ENCODE data around the gene ALDH3B1.
A peak's percentile ranks its signal among the peaks of the same experiment; 100 is the strongest.
"Not testable (repeated sequence)": the region's sequence is repeated elsewhere in the genome, so short reads cannot be mapped to it uniquely, and the experiment has no call there.

ALDH3B1 gene, protein sequence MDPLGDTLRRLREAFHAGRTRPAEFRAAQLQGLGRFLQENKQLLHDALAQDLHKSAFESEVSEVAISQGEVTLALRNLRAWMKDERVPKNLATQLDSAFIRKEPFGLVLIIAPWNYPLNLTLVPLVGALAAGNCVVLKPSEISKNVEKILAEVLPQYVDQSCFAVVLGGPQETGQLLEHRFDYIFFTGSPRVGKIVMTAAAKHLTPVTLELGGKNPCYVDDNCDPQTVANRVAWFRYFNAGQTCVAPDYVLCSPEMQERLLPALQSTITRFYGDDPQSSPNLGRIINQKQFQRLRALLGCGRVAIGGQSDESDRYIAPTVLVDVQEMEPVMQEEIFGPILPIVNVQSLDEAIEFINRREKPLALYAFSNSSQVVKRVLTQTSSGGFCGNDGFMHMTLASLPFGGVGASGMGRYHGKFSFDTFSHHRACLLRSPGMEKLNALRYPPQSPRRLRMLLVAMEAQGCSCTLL

DNA sequence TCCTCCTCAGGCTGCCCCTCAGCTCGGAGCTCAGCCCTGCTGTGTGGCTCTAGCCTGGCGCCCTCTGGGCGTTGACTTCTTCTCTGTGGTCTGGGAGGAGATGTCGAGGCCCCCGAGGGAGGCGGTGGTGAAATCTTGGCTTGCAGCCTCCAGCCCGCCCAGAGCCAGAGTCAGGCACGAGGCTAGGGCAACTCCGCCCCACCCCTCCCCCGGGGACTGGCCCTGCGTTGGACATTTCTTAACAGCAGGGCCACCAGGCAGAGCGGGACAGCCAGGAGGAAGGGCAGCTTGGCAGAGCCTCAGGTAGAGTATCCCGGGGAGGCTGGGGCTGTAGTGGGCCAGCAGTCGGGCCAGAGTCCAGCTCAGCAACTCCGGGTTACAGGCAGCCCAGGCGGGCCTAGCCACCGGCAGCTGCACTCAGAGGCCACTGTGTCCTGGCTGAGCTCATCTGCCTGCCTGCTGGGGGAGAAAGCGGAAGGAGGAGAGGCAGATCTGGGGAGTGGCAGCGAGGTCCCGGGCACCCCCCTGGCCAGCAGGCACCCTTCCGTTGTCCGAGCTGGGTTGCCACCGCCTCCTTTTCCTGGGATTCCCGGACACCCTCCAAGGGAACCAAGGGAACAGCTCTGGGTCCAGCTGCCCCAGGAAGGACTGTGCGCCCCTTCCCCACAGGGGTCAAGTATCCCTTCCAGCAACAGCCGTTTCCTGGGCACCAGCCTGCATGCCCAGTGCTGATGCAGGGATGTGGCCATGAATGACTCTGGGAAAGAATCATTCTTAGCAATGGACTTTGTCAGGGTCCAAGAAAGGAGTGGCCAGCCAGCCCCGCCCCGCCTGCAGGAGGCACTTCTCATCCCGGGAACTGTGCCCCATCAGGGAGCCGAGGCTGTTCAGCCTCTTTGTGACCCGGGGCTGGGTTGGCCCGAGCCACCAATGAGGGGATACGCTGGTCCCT, at the start of gene ALDH3B1:
Gene ALDH3B1, plus strand, starts transcription at position 238 of the 952 bp plus-strand sequence. CDS start 4,971 bp downstream, outside the sequence.
- Histone ChIP-seq H3K4me1 (peaks cover 31% of the 10 kb centered on the region), H3K36me3 (replicated peaks) (no peaks in the 10 kb centered on the region), H3K4me3 (no peak within 1 kb of the TSS), H3K9me3 (no peaks in the 10 kb centered on the region), H3K27me3 (ENCODE audit: low read depth) (no peaks in the 10 kb centered on the region)
- peak; percentile 56 to 82 for DNase-seq (ENCODE audit: low spot score in 2 of 2)
- in situ Hi-C loops (cut with MboI; ENCODE audit: low sequenced_read_pairs): no loop called here

DNA sequence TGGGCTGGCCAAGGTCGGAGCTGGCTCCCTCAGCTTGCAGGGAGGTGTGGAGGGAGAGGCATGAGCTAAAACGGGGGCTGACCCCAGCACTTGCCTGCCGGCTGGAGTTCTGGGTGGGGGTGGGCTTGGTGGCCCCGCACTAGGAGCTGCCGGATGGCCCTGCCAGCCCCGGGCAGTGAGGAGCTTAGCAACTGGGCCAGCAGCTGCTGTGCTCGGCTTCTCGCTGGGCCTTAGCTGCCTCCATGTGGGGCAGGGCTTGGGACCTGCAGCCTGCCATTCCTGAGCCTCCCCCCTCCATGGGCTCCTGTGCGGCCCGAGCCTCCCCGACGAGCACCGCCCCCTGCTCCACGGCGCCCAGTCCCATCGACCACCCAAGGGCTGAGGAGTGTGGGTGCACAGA, 46.9 kb upstream of the ALDH3B1 start:
- not testable (repeated sequence) for H3K36me3 ChIP-seq (replicated peaks); DNase-seq (ENCODE audit: low spot score in 2 of 2); H3K4me3 ChIP-seq; H3K9me3 ChIP-seq; H3K4me1 ChIP-seq; H3K27me3 ChIP-seq (ENCODE audit: low read depth)
- in situ Hi-C loops (cut with MboI; ENCODE audit: low sequenced_read_pairs): loop anchor here (25.0 kb wide), 1 partner anchor 101 kb away; no protein-coding TSS in a partner anchor

DNA sequence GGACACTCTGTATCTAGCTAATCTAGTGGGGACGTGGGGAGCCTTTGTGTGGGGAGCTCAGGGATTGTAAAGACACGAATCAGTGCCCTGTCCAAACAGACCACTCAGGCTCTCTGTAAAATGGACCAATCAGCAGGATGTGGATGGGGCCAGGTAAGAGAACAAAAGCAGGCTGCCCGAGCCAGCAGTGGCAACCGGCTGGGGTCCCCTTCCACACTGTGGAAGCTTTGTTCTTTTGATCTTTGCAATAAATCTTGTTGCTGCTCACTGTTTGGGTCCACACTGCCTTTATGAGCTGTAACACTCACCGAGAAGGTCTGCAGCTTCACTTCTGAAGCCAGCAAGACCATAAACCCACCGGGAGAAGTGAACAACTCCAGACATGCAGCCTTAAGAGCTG, 46.2 kb upstream of the ALDH3B1 start:
- H3K27me3 ChIP-seq (ENCODE audit: low read depth); H3K9me3 ChIP-seq; H3K36me3 ChIP-seq (replicated peaks); H3K4me3 ChIP-seq; DNase-seq (ENCODE audit: low spot score in 2 of 2); H3K4me1 ChIP-seq: not testable (repeated sequence)
- in situ Hi-C loops (cut with MboI; ENCODE audit: low sequenced_read_pairs): loop anchor here (25.0 kb wide), 1 partner anchor 102 kb away; no protein-coding TSS in a partner anchor

DNA sequence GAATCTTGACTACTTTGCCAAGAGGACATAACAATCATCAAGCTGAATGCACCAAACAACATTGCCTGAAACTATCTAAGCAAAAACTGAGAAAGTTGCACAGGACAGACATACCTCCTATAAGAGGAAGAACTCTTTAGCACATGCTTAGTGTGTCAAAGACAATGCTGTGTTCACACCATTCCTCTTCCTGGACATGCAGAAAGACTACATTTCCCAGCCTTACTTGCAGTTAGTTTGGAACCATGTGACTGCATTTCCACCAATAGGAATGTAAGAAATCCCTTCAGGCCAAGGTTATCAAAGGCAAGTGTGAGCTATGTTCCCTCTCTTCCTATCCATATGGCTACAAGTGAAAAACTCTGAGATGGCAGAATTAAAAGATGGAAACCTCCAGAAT, 45.4 kb upstream of the ALDH3B1 start:
- H3K4me3 ChIP-seq; H3K4me1 ChIP-seq; H3K36me3 ChIP-seq (replicated peaks); H3K27me3 ChIP-seq (ENCODE audit: low read depth); H3K9me3 ChIP-seq; DNase-seq (ENCODE audit: low spot score in 2 of 2): not testable (repeated sequence)
- in situ Hi-C loops (cut with MboI; ENCODE audit: low sequenced_read_pairs): loop anchor here (25.0 kb wide), 1 partner anchor 102 kb away; no protein-coding TSS in a partner anchor

DNA sequence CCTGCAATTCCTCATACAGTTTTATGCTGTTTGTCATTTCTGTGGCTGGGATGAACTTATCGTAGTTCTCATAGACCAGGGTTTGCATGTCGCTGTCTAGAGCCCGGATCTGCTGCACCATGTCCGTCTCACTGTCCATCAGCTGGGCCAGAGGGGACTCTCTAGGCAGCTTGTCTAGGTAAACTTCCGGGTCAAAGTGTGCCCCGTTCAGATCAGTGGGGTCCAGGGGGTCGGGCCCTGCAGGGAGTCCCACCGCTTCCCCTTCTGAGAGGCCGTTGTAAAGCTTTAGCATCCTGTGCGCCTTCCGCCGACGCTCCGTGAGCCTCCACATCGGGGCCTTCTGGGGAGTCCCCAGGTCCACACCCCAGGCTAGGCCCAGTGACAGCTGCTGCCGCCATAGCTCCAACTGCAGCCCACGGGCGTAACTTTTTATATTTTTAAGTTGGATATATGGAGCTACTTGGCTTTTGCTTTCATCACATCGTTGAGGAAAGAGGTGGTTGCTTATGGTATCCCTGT, 44.2 kb upstream of the ALDH3B1 start:
- not testable (repeated sequence) for H3K36me3 ChIP-seq (replicated peaks); H3K9me3 ChIP-seq; H3K27me3 ChIP-seq (ENCODE audit: low read depth); DNase-seq (ENCODE audit: low spot score in 2 of 2); H3K4me3 ChIP-seq; H3K4me1 ChIP-seq
- in situ Hi-C loops (cut with MboI; ENCODE audit: low sequenced_read_pairs): loop anchor here (25.0 kb wide), 1 partner anchor 104 kb away; no protein-coding TSS in a partner anchor

DNA sequence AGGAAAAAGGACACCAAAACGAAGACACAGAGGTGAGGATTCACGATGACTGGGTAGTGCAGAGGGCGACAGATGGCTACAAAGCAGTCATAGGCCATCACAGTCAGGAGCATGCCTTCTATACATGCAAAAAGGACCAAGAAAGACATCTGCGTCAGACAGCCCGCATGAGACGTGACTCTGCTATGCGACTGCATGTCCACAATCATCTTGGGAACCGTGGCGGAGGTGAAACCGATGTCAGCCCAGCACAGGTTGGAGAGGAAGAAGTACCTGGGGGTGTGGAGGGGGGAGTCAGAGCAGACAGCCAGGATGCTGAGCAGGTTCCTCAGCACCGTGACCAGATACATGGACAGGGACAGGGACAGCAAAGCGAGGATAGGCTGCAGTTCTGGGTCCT, 35.4 kb upstream of the ALDH3B1 start:
- H3K4me1 ChIP-seq; H3K27me3 ChIP-seq (ENCODE audit: low read depth); H3K4me3 ChIP-seq; H3K36me3 ChIP-seq (replicated peaks); H3K9me3 ChIP-seq; DNase-seq (ENCODE audit: low spot score in 2 of 2): not testable (repeated sequence)
- in situ Hi-C loops (cut with MboI; ENCODE audit: low sequenced_read_pairs): loop anchor here (25.0 kb wide), 1 partner anchor 112 kb away; no protein-coding TSS in a partner anchor

DNA sequence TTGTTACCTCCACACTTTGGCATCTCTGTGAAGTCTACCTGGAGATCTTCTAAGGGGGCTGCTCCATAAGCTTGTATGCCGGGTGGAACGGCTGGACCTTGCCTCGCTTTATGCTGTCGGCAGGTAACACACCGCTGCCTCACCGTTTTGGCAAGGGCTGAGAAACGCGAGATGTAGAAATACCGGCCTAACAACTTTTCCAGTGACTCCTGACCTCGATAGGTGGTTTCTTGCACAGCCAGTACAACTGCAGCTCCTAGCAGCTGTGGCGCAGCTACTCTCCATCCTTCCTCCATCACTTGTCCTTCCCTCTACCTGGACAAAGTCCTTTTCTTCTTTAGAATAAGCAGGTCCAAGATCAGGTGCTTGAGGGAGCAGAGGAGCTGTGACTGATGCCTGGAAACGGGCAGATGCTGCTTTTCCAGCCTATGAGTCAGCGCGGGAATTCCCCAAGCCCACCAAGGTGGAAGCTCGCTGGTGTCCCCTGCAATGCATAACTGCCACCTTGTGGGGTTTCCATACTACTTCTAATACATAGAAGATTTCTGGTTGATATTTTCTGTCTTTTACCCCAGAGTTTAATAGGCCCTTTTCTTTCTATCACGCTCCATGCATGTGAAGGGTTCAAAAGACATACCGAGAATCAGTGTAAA, 31.2 kb upstream of the ALDH3B1 start:
- H3K9me3 ChIP-seq; H3K36me3 ChIP-seq (replicated peaks); in situ Hi-C loops (cut with MboI; ENCODE audit: low sequenced_read_pairs); H3K4me3 ChIP-seq; H3K27me3 ChIP-seq (ENCODE audit: low read depth); H3K4me1 ChIP-seq; DNase-seq (ENCODE audit: low spot score in 2 of 2): not testable (repeated sequence)

DNA sequence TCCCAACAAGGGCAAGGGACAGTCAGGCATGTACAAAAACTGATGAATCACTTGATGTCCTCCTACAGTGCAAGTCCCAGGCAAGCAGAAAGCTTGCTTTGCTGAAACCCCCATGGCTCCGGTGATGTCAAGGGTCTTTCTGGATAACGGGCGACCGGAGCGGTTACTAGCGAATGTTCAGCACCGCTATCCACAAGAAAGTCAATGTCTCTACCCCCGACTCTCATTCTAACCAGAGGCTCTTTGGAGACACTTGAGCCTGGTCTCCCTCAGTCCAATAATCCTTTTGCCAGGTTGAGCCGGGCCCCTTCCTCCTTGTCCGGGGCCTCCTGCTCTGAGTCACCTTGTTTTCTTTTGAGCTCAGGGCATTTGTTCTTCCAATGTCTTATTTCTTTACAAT, 28.9 kb upstream of the ALDH3B1 start:
- in situ Hi-C loops (cut with MboI; ENCODE audit: low sequenced_read_pairs); H3K4me1 ChIP-seq: not testable (repeated sequence)

DNA sequence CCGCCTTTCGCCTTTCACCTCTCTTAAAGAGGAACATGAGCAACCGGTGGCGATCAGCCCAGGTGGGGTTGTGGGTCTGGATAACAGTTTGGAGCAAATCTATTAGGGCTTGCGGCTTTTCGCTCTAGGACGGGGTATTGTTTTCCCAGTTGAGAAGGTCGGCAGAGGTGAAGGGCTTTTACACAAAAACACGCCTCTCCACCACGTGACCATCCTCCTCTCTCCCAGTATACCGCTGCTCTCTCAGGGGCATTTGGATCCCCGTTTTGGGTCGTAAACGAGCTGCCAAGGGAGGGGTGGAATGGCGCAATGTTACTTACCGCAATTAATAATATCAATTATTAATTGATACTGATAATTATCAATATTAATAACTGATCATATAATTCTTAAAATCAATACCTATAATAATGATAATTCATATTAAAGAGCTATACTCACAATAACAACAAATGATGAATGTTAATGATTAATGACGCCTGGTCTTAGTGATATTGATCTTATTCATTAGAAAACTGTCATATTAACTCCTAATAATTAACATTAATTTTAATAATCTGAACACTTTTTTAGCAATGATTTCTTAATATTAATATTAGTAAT, 27.8 kb upstream of the ALDH3B1 start:
- H3K27me3 ChIP-seq (ENCODE audit: low read depth): not testable (repeated sequence)

More for the DNA sequence above, 28.9 kb upstream of the ALDH3B1 start:
- not testable (repeated sequence) for H3K4me3 ChIP-seq; DNase-seq (ENCODE audit: low spot score in 2 of 2); H3K27me3 ChIP-seq (ENCODE audit: low read depth); H3K36me3 ChIP-seq (replicated peaks); H3K9me3 ChIP-seq

DNA sequence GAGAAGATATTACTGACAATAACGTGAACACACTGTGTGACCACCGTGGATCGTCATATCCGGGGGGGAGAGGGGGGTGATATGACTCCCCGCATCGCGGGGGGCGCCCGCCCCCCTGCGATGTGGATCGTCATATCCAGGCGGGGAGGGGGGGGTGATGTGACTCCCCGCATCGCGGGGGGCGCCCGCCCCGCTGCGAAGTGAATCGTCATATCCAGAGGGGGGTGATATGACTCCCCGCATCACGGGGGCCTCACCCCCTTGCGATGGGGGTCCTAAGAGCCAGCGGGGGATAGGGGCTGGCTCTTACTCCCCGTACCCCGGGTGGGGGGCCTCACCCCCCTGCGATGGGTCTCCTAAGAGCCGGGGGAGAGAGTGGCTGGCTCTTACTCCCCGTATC, 26.2 kb upstream of the ALDH3B1 start:
- no peak overlapping the region for H3K4me3 ChIP-seq
- H3K9me3 ChIP-seq: no peaks in the 10 kb centered on the region
- H3K4me1 ChIP-seq: no peaks in the 10 kb centered on the region
- H3K36me3 ChIP-seq (replicated peaks): no peaks in the 10 kb centered on the region
- H3K27me3 ChIP-seq (ENCODE audit: low read depth): no peaks in the 10 kb centered on the region
- no peak for DNase-seq (ENCODE audit: low spot score in 2 of 2)
- in situ Hi-C loops (cut with MboI; ENCODE audit: low sequenced_read_pairs): no loop called here

More for the DNA sequence above, 27.8 kb upstream of the ALDH3B1 start:
- DNase-seq (ENCODE audit: low spot score in 2 of 2); H3K9me3 ChIP-seq; H3K36me3 ChIP-seq (replicated peaks); in situ Hi-C loops (cut with MboI; ENCODE audit: low sequenced_read_pairs); H3K4me1 ChIP-seq; H3K4me3 ChIP-seq: not testable (repeated sequence)

DNA sequence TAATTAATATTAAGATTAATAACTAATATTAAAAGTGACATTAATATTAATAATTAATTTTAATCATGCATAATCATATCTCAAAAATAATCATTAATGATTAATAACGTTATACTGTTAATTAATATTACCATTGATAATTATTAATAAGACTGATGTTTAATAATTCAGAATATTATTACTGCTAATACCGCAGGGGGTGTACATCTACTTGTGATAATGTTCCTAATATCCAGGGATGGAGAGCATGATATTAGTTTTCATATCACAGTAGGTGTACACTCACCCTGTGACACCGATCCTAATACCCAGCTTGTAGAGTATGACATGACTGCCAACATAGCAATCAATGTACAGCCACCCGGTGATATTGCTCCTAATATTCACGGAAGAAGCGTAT, 24.8 kb upstream of the ALDH3B1 start:
- in situ Hi-C loops (cut with MboI; ENCODE audit: low sequenced_read_pairs); DNase-seq (ENCODE audit: low spot score in 2 of 2); H3K4me1 ChIP-seq; H3K36me3 ChIP-seq (replicated peaks); H3K4me3 ChIP-seq; H3K27me3 ChIP-seq (ENCODE audit: low read depth); H3K9me3 ChIP-seq: not testable (repeated sequence)

DNA sequence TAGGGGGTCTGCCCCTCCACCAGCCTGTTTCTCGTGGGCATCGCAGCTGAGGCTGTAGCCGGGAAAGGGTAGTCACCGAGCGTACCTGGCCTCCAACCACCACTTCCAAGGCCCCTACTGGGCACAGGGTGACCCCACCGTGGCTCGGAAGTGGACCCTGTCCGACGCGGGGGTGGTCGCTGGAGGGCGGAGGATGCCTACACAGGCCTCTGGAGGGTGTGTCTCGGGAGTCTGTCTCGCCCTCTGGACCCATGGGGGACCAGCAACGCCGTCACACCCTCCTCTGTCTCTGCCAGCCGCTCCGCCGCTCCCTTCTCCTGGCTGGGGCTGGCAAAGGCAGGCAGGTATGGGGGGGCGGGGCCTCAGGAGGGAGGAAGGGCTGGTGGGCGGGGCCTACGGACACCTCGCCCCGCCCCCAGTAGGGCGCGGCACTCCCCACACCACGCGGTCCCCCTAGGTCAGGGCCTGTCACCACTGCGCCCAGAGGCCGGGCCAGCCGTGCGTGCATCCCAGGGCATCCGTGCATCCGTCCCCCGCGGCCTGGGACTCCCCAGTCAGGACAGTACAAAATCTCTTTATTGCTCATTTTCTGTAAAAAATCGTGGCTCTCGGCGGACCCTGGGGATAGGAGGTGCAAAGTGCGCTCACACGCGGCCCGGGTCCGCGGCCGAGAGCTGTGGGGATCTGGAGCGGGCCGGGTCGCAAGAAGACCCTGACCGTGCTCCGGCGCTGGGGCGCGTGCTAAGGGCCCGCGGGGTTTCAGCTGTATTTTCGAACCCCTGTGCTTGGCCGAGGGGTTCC, 19.4 kb upstream of the ALDH3B1 start:
- H3K36me3 ChIP-seq (replicated peaks); DNase-seq (ENCODE audit: low spot score in 2 of 2); H3K4me1 ChIP-seq; H3K9me3 ChIP-seq; in situ Hi-C loops (cut with MboI; ENCODE audit: low sequenced_read_pairs); H3K27me3 ChIP-seq (ENCODE audit: low read depth); H3K4me3 ChIP-seq: not testable (repeated sequence)

Measured in HAP-1 (cell line).